Osteoblast (primary cell): ENCODE measurements around the gene EDAR. TPM values are rescaled to one million over a fixed set of nuclear protein-coding genes. Genes with fewer than 3 reads are reported as not detected.

Experiments
- DNase-seq: peaks from one replicate; pipeline ENCODE4 v3.0.0; 2011; ENCODE audit warnings: low spot score, mixed read lengths; ENCODE audit not compliant: insufficient read length; ENCODE audit errors: missing footprints
- H2AFZ ChIP-seq: 2 replicates; pipeline ENCODE4 v1.6.0; 2011; ENCODE audit warnings: mild to moderate bottlenecking, low read length
- H3K27ac ChIP-seq: 2 replicates; pipeline ENCODE4 v1.5.1; 2011; ENCODE audit warnings: mild to moderate bottlenecking, low read depth, low read length, moderate library complexity
- H3K27me3 ChIP-seq: 2 replicates; pipeline ENCODE4 v1.6.0; 2012; ENCODE audit warnings: mild to moderate bottlenecking, control low read depth, inconsistent platforms, low read length, moderate library complexity; ENCODE audit not compliant: insufficient read depth
- H3K36me3 ChIP-seq: 2 replicates; pipeline ENCODE4 v1.5.1; 2011; ENCODE audit warnings: mild to moderate bottlenecking, low read length, control low read depth, moderate library complexity; ENCODE audit not compliant: insufficient read depth
- H3K4me1 ChIP-seq: 2 replicates; pipeline ENCODE4 v1.5.1; 2011; ENCODE audit warnings: mild to moderate bottlenecking, low read length, control low read depth, moderate library complexity; ENCODE audit not compliant: insufficient read depth
- H3K4me2 ChIP-seq: 2 replicates; pipeline ENCODE4 v1.6.0; 2011; ENCODE audit warnings: mild to moderate bottlenecking, low read length; ENCODE audit not compliant: insufficient read depth
- H3K4me3 ChIP-seq: fragments of 200-600 bp; sonication (generic); 3 replicates; pipeline ENCODE4 v1.5.1; 2012; ENCODE audit warnings: mild to moderate bottlenecking, low read length, inconsistent platforms; ENCODE audit not compliant: insufficient read depth
- H3K79me2 ChIP-seq: 2 replicates; pipeline ENCODE4 v1.6.0; 2012; ENCODE audit warnings: mild to moderate bottlenecking, low read length, control low read depth, inconsistent platforms; ENCODE audit not compliant: insufficient read depth
- H3K9me3 ChIP-seq: 2 replicates; pipeline ENCODE4 v1.5.1; 2011; ENCODE audit warnings: low read depth, low read length, control low read depth
- H4K20me1 ChIP-seq: 2 replicates; pipeline ENCODE4 v1.6.0; 2012; ENCODE audit warnings: mild to moderate bottlenecking, low read length, control low read depth; ENCODE audit not compliant: insufficient read depth
- total RNA-seq: library from RNA; depleted of rRNA; stranded (reverse); fragments of >200 nt; gene quantifications from 2 replicates; pipeline ENCODE4 v1.2.3, GENCODE V29; 2012
- TF ChIP-seq, protein P1 (sequence below): IDR thresholded peaks from 2 replicates; pipeline ENCODE4 v1.5.1; 2011; ENCODE audit warnings: mild to moderate bottlenecking, low read depth, low read length, moderate library complexity; ENCODE audit errors: extremely low read depth

Gene EDAR
- total RNA-seq, 1 donor, result not detected

DNA sequence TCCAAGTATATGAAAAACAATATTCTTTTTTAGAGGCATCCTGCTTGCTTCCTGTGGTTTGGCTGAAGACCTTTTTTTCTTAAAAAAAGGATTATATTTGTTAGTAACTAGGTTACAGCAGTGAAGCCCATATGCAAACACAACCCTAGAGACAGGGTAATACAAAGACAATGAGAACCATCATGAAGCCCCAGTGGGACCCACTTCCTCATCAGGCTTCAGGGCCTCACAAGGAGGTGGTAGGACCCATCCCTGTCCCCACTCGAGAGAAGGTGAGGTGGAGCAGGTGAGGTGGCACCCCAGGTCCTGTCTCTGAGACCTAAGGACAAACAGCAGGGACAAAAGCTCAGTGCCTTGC lies 80.3 kb downstream of the EDAR start:
- Histone ChIP-seq H2AFZ (no peak overlapping the region), H3K36me3 (no peaks in the 10 kb centered on the region), H3K79me2 (no peaks in the 10 kb centered on the region), H3K4me3 (no peak overlapping the region), H4K20me1 (no peaks in the 10 kb centered on the region), H3K4me2 (no peak overlapping the region), H3K4me1 (no peaks in the 10 kb centered on the region), H3K9me3 (no peaks in the 10 kb centered on the region), H3K27me3 (peaks cover 31% of the 10 kb centered on the region), H3K27ac (no peak overlapping the region)
- TF ChIP-seq, protein P1, sequence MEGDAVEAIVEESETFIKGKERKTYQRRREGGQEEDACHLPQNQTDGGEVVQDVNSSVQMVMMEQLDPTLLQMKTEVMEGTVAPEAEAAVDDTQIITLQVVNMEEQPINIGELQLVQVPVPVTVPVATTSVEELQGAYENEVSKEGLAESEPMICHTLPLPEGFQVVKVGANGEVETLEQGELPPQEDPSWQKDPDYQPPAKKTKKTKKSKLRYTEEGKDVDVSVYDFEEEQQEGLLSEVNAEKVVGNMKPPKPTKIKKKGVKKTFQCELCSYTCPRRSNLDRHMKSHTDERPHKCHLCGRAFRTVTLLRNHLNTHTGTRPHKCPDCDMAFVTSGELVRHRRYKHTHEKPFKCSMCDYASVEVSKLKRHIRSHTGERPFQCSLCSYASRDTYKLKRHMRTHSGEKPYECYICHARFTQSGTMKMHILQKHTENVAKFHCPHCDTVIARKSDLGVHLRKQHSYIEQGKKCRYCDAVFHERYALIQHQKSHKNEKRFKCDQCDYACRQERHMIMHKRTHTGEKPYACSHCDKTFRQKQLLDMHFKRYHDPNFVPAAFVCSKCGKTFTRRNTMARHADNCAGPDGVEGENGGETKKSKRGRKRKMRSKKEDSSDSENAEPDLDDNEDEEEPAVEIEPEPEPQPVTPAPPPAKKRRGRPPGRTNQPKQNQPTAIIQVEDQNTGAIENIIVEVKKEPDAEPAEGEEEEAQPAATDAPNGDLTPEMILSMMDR, result no peak
- no peak for DNase-seq

DNA sequence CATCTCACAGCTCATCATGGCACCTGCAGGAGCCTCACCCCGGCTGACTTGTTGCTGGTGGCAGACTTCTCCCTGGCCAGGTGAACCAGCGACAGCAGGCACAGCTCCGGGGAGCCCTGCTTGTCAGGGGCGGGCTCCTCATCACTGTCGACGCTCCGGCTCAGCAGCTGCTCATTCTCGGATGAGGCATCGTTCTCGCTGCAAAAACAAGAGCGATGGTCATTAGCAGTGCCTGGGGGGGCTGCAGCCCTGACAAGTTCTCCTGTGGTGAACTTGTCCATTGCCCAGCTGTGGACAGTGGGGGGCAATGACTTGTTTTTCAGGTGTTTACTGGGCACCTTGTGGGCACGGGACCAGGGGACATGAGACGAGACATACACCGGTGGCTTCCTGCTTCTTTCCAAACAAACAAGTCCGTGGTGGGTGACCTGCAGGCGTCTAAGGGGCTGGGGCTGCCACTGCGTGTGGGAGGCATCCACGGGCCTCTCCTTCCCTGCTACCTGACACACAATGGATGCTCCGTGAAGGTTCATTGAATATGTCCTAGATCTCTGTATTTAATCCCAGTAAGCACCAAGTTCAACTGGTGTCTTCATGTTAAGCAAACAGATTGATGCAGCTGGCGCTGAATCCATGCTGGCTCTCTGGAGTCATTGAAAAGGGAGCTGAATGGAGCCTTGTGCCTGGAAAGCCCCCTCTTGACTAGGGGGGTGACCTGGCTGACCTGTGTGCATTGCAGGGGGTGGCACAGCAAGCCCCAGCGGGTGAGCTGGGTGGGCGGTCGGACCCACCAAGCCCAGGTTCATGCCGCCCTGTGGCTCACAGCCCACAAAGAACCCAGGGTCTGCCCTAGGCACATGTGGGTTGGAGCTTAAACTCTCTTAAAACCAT lies 81.0 kb downstream of the EDAR start:
- DNase-seq, result peak; percentile 66
- H3K27me3 ChIP-seq, result peaks cover 33% of the 10 kb centered on the region
- H4K20me1 ChIP-seq, result no peaks in the 10 kb centered on the region
- H3K79me2 ChIP-seq, result no peaks in the 10 kb centered on the region
- H2AFZ ChIP-seq, result no peak overlapping the region
- no peaks in the 10 kb centered on the region for H3K4me1 ChIP-seq
- H3K36me3 ChIP-seq, result no peaks in the 10 kb centered on the region
- no peak overlapping the region for H3K27ac ChIP-seq
- H3K4me3 ChIP-seq, result no peak overlapping the region
- TF ChIP-seq, protein P1, result no peak
- no peak overlapping the region for H3K4me2 ChIP-seq
- no peaks in the 10 kb centered on the region for H3K9me3 ChIP-seq

DNA sequence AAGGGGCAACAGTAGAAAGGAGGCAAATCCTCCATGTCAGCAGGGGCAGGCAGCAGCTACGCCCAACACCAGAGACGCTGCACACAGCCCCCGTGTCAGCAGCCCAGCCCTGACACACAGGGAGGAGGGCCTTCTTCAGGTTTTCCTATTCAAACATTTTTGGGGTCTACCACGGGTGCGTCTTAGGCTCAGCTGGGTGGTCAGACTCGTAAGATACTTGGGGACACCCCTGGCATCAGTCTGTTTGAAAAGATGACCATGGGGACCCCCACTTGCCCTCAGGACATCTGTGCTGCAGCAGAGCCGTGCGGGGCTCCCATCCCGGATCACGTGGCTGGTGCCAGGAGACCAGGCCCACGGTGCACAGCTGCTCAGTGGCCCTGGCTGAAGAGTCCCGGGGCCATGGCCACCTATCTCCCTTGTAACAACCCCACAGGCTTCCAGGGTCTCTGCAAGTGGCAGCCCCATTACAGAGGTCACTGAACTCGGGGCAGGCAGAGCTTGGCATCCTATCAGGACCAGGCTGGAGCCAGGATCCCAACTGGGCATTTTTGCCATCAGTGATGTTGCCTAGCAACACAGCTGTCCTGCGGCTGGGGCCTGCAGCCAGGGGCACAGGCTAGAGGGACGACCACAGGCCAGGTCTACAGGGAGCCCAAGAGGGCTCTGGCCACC lies 82.5 kb downstream of the EDAR start:
- no peak for DNase-seq
- Histone ChIP-seq H3K27ac (no peak overlapping the region), H3K36me3 (no peaks in the 10 kb centered on the region), H3K79me2 (no peaks in the 10 kb centered on the region), H3K9me3 (no peaks in the 10 kb centered on the region), H4K20me1 (no peaks in the 10 kb centered on the region), H3K4me2 (no peak overlapping the region), H3K27me3 (peaks cover 39% of the 10 kb centered on the region), H3K4me1 (no peaks in the 10 kb centered on the region), H3K4me3 (no peak overlapping the region), H2AFZ (no peak overlapping the region)
- TF ChIP-seq, protein P1, result no peak

DNA sequence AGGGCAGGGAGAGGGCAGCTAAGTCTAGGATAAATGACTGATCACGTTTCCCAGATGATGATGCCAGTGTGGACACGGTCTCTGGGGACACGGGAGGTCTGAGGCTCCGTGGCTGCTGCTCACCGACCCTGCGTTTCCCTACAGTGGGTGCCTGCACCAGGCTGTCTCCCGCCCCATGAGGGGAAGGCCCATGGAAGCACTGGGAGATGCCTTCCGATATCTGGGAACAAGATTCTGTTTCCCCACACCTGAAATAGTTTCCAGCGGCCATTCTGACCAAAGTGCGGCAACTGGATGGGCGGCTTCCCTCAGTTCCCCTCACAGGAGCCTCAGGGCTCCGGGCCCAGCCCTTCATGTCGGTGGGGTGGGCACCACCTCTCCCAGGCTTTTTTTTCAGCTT lies 83.1 kb downstream of the EDAR start:
- no peaks in the 10 kb centered on the region for H3K9me3 ChIP-seq
- no peak overlapping the region for H2AFZ ChIP-seq
- peaks cover 42% of the 10 kb centered on the region for H3K27me3 ChIP-seq
- no peak for DNase-seq
- H3K4me3 ChIP-seq, result no peak overlapping the region
- no peak overlapping the region for H3K27ac ChIP-seq
- TF ChIP-seq, protein P1, result no peak
- H3K79me2 ChIP-seq, result no peaks in the 10 kb centered on the region
- no peaks in the 10 kb centered on the region for H3K36me3 ChIP-seq
- H3K4me2 ChIP-seq, result no peak overlapping the region
- no peaks in the 10 kb centered on the region for H4K20me1 ChIP-seq
- H3K4me1 ChIP-seq, result no peaks in the 10 kb centered on the region
